C4-2B (cell line): ENCODE results near the gene NBAS.

ENCODE experiments used
- H3K27ac ChIP-seq: fragments of 450-650 bp; 2 replicates; pipeline ENCODE4 v1.5.1; 2017
- ZFX ChIP-seq: fragments of 450-650 bp; IDR thresholded peaks from 2 replicates; pipeline ENCODE4 v1.6.1; 2017
- TF ChIP-seq, protein P1 (sequence below): fragments of 450-650 bp; conservative IDR thresholded peaks from 2 replicates; pipeline ENCODE4 v1.5.1; 2017; ENCODE audit warnings: mild to moderate bottlenecking

NBAS gene

DNA sequence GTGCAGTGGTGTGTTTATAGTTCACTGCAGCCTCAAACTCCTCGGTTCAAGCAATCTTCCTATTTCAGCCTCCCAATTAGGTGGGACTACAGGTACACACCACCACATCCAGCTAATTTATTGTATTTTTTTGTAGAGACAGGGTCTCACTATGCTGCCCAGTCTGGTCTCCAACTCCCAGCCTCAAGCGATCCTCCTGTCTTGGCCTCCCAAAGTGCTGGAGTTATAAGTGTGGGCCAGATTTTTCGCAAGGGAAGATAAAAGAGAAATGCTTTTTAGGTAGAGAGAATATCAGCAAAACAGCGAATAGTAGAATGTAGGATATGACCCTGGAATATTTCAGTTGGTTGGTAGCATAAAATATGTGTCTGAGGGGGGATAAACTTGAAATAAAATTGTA, 34.8 kb upstream of the NBAS start:
- H3K27ac ChIP-seq, result no peak overlapping the region
- TF ChIP-seq, protein P1, sequence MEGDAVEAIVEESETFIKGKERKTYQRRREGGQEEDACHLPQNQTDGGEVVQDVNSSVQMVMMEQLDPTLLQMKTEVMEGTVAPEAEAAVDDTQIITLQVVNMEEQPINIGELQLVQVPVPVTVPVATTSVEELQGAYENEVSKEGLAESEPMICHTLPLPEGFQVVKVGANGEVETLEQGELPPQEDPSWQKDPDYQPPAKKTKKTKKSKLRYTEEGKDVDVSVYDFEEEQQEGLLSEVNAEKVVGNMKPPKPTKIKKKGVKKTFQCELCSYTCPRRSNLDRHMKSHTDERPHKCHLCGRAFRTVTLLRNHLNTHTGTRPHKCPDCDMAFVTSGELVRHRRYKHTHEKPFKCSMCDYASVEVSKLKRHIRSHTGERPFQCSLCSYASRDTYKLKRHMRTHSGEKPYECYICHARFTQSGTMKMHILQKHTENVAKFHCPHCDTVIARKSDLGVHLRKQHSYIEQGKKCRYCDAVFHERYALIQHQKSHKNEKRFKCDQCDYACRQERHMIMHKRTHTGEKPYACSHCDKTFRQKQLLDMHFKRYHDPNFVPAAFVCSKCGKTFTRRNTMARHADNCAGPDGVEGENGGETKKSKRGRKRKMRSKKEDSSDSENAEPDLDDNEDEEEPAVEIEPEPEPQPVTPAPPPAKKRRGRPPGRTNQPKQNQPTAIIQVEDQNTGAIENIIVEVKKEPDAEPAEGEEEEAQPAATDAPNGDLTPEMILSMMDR, result no peak
- no peak for TF ChIP-seq ZFX

DNA sequence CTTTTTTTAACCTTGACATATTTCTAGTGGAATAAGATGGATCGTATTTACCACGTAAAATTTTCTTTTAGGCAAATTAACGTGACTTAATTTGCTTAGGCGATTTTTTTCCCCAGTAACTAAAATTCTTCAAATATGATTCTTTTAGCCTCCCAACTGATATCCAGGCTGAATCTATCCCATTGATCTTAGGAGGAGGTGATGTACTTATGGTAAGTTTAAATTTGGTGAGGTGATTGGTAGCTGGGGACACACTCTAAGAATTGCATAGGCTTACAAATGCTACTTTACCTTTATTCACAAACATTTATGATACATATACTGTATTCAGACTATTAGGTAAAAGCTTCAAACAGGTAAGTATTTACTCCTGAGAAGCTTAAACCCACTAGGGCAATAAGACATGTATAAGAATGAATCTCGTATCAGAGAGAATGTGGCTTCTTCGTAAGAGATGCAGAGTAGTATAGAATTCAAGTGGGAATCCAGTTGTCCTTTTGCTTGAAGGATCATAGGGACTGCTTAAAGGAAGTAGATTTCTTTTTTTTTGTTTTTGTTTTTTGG, 34.3 kb upstream of the NBAS start:
- no peak overlapping the region for H3K27ac ChIP-seq
- TF ChIP-seq, protein P1, result no peak
- TF ChIP-seq ZFX, result no peak

DNA sequence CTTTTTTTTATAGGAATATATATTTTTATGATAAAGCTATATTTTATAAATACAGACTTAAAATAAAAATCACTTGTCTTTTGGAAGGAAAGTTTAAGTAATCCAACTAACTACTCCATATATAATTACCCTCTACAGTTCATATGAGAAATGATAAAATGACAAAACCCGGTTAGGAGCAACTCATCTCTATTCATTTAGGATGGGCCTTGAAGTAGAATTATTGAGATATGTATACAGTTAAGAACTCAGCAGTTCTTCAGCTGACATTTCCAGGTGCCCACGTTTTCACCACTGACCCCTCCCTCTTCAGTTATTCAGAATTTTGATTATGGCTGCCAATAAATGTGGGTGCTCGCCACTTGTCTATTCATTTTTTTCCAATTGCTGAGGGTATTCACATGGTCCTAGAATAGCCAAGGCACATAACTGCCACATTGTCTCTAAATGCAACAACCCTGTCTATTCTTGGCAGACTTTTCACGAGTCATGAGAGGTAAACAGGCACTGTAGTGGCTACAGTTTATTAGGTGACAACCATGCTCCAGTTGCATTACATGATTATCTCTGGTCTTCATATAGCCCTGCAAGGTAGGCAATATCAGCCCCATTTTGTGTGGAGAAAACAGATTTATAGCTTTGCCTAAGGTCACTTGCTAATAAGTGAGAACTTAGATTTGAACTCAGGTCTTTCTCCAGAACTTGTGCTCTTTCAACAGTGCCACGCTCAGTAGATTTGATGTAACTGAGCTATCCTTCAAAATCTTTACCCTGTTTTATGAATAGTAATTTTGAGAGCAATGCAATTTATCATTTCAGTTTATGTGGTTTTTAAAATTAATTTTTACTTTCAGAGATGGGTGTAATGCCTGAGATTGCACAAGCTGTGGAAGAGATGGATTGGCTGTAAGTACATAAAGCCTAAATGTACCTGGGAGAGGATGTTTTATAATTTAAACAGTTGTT, 33.4 kb upstream of the NBAS start:
- no peak overlapping the region for H3K27ac ChIP-seq
- TF ChIP-seq ZFX, result no peak
- TF ChIP-seq, protein P1, result no peak

DNA sequence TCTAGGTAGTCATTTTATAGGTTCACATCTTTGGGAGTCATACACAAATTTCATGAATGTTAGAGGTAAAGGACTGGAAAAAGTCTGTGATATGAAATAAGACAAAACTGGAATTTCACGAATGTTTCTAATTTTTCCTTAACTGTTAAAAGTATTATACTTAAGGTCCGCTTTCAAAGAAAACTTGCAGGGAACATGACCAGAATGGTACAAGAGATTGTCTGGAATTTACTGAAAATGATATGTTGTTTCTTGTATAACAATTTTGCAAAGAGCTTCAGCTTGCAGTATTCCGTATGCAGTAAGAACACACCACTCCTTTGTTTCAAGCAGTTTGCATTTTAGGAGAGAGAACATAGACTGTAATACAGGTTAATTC, 32.2 kb upstream of the NBAS start:
- TF ChIP-seq, protein P1, result no peak
- TF ChIP-seq ZFX, result no peak
- H3K27ac ChIP-seq, result no peak overlapping the region

DNA sequence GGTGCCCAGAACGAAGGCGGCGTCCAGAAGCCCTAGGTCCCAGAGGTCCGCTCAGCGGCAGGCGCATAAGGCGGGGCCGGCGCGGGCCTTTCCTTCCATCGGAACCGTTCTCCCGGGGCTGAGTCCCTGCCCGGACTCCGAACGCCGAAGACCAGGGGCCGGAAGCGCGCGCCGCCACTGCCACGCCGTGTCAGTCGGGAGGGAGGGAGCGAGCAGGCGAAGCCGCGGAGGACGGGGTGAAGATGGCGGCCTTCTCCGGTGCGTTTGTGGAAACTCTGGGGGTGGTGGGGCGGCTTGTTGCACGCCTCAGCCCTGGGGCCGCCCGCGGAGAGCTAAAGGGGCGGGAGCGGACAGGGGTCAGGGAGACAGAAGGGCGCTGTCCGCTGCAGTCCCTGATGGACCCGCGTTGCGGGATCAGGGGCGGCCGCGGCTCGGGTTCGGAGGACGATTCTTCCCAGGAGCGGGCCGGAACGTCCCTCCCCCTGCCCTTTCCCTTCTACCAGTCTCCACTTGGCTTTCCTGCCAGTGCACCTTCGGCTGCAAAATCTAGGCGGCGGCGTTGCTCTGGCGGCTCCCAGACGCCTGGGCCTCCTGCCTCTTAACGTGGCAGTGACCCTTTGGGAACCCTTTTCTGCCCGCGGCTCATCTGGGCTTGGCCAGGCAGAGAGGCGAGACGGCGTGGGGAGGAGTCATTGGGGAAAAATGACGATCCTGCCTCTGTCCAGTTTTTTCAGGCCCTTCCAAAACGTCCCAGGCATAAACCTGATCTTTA, 30.7 kb upstream of the NBAS start, which contains the start of gene DDX1:
Gene DDX1 (plus strand): TSS at position 177 of the 772 bp plus-strand sequence. CDS start 66 bp downstream, at position 243.
- H3K27ac ChIP-seq, result peak within 1 kb of the TSS; percentile 91
- TF ChIP-seq, protein P1, result peak; percentile 11; the same call in 1 of the 2 replicates
- TF ChIP-seq ZFX, result peak; percentile 85

DNA sequence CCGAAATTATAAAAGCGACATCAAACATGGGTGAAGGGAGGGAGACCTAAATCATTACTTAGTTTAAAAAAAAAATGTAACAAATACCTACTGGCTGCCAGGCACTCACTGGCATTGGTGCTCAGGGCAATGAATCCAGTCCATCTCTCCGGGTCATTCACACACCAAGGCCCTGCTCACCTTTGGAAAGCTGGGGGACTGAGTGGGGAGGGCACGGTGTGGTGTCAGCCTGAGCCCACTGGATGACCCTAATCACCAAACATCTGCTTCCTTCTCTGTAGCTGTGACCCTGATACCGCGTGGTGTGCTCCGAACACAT, 30.2 kb upstream of the NBAS start:
- no peak for TF ChIP-seq ZFX
- TF ChIP-seq, protein P1, result no peak
- peak overlapping the region; percentile 91 for H3K27ac ChIP-seq
